ENCODE data around the gene C12orf42. TPM values are rescaled to one million over a fixed set of nuclear protein-coding genes. Genes with fewer than 3 reads are reported as not detected.

C12orf42 gene
- total RNA-seq, 4 donors from 2014 or later = 1.2 TPM; not detected in 3

DNA sequence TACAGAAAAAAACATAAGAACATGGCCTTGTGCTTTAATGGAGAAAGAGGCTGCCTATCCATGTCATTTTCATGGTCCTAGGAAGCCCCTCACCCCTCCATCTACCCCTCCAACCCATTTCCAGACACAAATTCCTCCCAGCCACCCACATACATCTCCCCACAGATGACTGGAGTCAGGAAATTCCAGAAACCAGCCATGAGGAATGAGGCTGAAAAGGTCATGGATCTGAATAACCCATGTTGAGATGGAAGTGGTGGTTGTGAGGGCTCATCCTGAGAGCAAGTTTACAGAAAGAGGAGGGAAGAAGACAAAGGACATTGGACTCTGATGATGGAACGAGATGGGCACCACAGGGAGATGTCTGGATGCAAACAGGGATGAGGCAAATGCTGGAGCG lies 23.9 kb upstream of the C12orf42 start:
- Histone ChIP-seq H3K4me3 (no peak overlapping the region), H3K36me3 (no peaks in the 10 kb centered on the region), H3K27ac (no peak overlapping the region), H3K9me3 (no peaks in the 10 kb centered on the region), H3K4me1 (no peaks in the 10 kb centered on the region), H3K27me3 (no peaks in the 10 kb centered on the region)
- WGBS, 2 donors = 70 to 72% methylated on average over 2 of the region's 2 CpGs
- DNase-seq (ENCODE audit: low spot score in 2 of 2) = no peak
- TF ChIP-seq POLR2A (IDR thresholded peaks at IDR 0.05) = no peak

- TF ChIP-seq EP300 (IDR thresholded peaks at IDR 0.05) (no peak), POLR2A (IDR thresholded peaks at IDR 0.05) (no peak)
- TF ChIP-seq, protein P1, sequence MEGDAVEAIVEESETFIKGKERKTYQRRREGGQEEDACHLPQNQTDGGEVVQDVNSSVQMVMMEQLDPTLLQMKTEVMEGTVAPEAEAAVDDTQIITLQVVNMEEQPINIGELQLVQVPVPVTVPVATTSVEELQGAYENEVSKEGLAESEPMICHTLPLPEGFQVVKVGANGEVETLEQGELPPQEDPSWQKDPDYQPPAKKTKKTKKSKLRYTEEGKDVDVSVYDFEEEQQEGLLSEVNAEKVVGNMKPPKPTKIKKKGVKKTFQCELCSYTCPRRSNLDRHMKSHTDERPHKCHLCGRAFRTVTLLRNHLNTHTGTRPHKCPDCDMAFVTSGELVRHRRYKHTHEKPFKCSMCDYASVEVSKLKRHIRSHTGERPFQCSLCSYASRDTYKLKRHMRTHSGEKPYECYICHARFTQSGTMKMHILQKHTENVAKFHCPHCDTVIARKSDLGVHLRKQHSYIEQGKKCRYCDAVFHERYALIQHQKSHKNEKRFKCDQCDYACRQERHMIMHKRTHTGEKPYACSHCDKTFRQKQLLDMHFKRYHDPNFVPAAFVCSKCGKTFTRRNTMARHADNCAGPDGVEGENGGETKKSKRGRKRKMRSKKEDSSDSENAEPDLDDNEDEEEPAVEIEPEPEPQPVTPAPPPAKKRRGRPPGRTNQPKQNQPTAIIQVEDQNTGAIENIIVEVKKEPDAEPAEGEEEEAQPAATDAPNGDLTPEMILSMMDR (IDR thresholded peaks at IDR 0.05) = no peak
- Histone ChIP-seq H3K9me3 (no peaks in the 10 kb centered on the region), H3K36me3 (no peaks in the 10 kb centered on the region), H3K27me3 (no peaks in the 10 kb centered on the region), H3K4me1 (no peaks in the 10 kb centered on the region), H3K4me3 (no peak overlapping the region), H3K27ac (no peak overlapping the region)
- no peak for DNase-seq (ENCODE audit: low spot score in 2 of 2)
- 79 to 87% methylated on average over 2 of the region's 2 CpGs for WGBS, 2 donors
These were observed 23.1 kb upstream of the C12orf42 start for GRCh38 chr12:103518899-103519298.

GRCh38 chr12:103517161-103517560 lies 21.4 kb upstream of the C12orf42 start:
- no peak overlapping the region for H3K27ac ChIP-seq
- 81 to 92% methylated on average over 3 of the region's 3 CpGs for WGBS, 2 donors
- DNase-seq (ENCODE audit: low spot score in 2 of 2) = no peak
- H3K27me3 ChIP-seq = no peaks in the 10 kb centered on the region
- no peaks in the 10 kb centered on the region for H3K4me1 ChIP-seq
- no peaks in the 10 kb centered on the region for H3K9me3 ChIP-seq
- no peak overlapping the region for H3K4me3 ChIP-seq
- H3K36me3 ChIP-seq = no peaks in the 10 kb centered on the region
- TF ChIP-seq, protein P1 (IDR thresholded peaks at IDR 0.05) = no peak
- no peak for TF ChIP-seq EP300 (IDR thresholded peaks at IDR 0.05)
- no peak for TF ChIP-seq POLR2A (IDR thresholded peaks at IDR 0.05)

- Histone ChIP-seq H3K27me3 (no peaks in the 10 kb centered on the region), H3K27ac (no peak overlapping the region), H3K4me1 (no peaks in the 10 kb centered on the region), H3K9me3 (no peaks in the 10 kb centered on the region), H3K36me3 (no peaks in the 10 kb centered on the region), H3K4me3 (no peak overlapping the region)
- TF ChIP-seq EP300 (IDR thresholded peaks at IDR 0.05) = no peak
- no peak for TF ChIP-seq POLR2A (IDR thresholded peaks at IDR 0.05)
- TF ChIP-seq, protein P1 (IDR thresholded peaks at IDR 0.05) = no peak
- no peak for DNase-seq (ENCODE audit: low spot score in 2 of 2)
These were observed 19.6 kb upstream of the C12orf42 start for GRCh38 chr12:103515341-103515740.

GRCh38 chr12:103513875-103514274 lies 18.1 kb upstream of the C12orf42 start:
- Histone ChIP-seq H3K27ac (no peak overlapping the region), H3K27me3 (no peaks in the 10 kb centered on the region), H3K36me3 (no peaks in the 10 kb centered on the region), H3K4me3 (no peak overlapping the region), H3K4me1 (no peaks in the 10 kb centered on the region), H3K9me3 (no peaks in the 10 kb centered on the region)
- 75 to 78% methylated on average over 3 of the region's 3 CpGs for WGBS, 2 donors
- DNase-seq (ENCODE audit: low spot score in 2 of 2) = no peak
- TF ChIP-seq EP300 (IDR thresholded peaks at IDR 0.05) (no peak), POLR2A (IDR thresholded peaks at IDR 0.05) (no peak)
- TF ChIP-seq, protein P1 (IDR thresholded peaks at IDR 0.05) = no peak

Data from tibial nerve (tissue), 4 donors.